Kidney epithelial cell (primary cell): ENCODE data around the gene KCNIP1. TPM values are rescaled to one million over a fixed set of nuclear protein-coding genes. Genes with fewer than 3 reads are reported as not detected.

Source experiments
- DNase-seq: peaks from one replicate; pipeline ENCODE4 v3.0.0-alpha.2; 2010; ENCODE audit warnings: low read depth
- H3K27me3 ChIP-seq: 2 replicates; pipeline ENCODE4 v1.6.0; 2011; ENCODE audit warnings: low read length; ENCODE audit not compliant: control insufficient read depth, insufficient read depth
- H3K36me3 ChIP-seq: 2 replicates; pipeline ENCODE4 v1.5.1; 2011; ENCODE audit warnings: low read length; ENCODE audit not compliant: control insufficient read depth, insufficient read depth
- H3K4me3 ChIP-seq: 2 replicates; pipeline ENCODE4 v1.5.1; 2011; ENCODE audit warnings: low read depth, mild to moderate bottlenecking, control low read depth, low read length
- total RNA-seq: library from RNA; depleted of rRNA; stranded (reverse); fragments of >200 nt; gene quantifications from 2 replicates; pipeline ENCODE4 v1.2.3, GENCODE V29; 2015
- TF ChIP-seq, protein P1 (sequence below): IDR thresholded peaks from 2 replicates; pipeline ENCODE4 v1.5.1; 2011; ENCODE audit warnings: mild to moderate bottlenecking, moderate library complexity, low read length, control low read depth, inconsistent platforms; ENCODE audit not compliant: insufficient read depth, poor library complexity, severe bottlenecking

KCNIP1 gene
- total RNA-seq, 1 donor from 2014 or later, result 3.4 TPM

DNA sequence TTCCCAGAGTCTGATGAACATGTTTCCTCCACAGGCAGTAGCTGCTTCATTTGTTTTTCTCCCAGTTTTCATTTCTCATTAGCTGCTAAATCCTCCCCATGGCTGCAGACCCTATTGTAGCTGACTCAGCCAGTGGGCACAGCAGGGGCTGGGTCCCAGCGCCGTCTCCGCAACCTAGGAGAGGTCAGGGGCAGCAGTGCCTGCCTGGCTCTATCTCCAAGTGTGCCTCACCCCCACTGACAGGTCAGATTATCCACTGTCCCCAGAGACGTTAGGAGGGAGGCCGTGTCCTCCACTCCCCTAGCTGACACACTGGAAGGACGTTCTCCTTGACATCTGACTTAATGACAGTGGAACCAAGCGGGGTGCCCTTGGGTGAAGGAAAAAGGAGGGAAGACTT, 31.1 kb downstream of the KCNIP1 start:
- Histone ChIP-seq H3K4me3 (no peak overlapping the region), H3K36me3 (no peaks in the 10 kb centered on the region), H3K27me3 (no peaks in the 10 kb centered on the region)
- DNase-seq, result no peak
- TF ChIP-seq, protein P1, sequence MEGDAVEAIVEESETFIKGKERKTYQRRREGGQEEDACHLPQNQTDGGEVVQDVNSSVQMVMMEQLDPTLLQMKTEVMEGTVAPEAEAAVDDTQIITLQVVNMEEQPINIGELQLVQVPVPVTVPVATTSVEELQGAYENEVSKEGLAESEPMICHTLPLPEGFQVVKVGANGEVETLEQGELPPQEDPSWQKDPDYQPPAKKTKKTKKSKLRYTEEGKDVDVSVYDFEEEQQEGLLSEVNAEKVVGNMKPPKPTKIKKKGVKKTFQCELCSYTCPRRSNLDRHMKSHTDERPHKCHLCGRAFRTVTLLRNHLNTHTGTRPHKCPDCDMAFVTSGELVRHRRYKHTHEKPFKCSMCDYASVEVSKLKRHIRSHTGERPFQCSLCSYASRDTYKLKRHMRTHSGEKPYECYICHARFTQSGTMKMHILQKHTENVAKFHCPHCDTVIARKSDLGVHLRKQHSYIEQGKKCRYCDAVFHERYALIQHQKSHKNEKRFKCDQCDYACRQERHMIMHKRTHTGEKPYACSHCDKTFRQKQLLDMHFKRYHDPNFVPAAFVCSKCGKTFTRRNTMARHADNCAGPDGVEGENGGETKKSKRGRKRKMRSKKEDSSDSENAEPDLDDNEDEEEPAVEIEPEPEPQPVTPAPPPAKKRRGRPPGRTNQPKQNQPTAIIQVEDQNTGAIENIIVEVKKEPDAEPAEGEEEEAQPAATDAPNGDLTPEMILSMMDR, result no peak

DNA sequence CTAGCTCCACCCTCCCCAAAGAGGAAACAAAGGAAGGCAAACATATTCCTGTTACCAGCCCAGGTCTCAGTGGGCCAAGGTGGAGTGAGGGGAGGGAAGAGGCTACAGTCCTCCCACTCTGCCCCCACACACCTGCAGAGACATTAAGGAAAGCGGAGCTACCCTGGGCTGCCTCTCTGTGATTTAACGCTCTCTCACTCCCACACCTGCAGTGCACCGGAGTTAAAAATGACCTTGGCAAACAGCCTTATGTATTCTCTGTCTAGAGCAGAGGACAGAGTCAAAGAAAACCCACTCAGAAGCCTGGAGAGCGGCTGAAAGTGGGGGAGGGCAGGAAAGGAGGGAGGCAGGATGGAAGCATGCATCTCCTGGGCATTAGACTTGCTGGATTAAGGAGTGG, 32.7 kb downstream of the KCNIP1 start:
- no peaks in the 10 kb centered on the region for H3K36me3 ChIP-seq
- H3K4me3 ChIP-seq, result no peak overlapping the region
- DNase-seq, result no peak
- TF ChIP-seq, protein P1, result no peak
- H3K27me3 ChIP-seq, result no peaks in the 10 kb centered on the region

DNA sequence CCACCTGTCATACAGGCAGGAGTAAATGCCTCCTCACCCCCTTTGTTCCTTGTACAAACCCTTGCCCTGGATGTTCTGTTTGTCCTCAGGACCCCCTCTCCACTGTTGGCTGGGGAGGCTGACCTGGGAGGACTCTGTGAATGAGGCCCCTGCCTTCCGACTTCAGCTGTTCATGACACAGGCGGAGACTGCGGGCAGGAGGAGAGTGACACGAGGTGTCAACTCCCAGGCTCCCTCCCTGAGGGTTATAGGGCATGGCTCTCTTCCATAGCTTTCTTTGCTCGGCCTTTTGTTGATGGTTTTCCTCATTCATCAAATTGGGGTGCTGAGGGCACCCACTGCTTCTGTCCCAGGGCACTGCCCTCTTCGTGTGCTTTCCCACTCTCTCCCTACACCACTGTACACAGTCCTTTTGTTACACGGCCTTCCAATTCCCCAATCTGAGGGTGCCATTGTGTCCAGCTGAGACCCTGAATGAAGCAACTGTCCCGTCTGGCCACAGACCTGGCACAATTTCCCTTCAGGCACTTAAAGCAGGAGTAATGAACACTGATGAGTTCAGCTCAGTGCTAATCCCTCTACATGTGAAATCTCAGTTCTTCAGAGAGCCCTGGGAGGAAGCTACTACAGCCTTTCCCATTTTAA, 33.8 kb downstream of the KCNIP1 start:
- Histone ChIP-seq H3K36me3 (no peaks in the 10 kb centered on the region), H3K27me3 (no peaks in the 10 kb centered on the region), H3K4me3 (no peak overlapping the region)
- DNase-seq, result no peak
- TF ChIP-seq, protein P1, result no peak

DNA sequence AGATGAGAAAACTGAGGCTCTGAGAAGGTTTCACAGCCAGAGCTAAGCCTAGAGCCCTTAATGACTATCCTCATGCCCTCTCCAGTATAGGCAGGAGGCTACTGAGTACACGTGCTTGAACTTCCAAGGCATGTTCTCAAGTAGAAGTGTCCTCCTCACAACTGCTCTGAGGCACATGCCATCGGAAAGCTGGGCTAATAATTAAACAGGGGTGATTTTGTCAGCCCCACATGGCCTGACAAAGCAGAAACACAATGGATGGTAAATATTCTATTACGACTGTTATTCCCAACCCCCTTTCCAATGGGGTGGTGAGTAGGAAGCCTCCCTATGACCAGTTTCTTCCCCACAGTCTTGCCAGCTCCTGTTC, 34.3 kb downstream of the KCNIP1 start:
- TF ChIP-seq, protein P1, result no peak
- H3K36me3 ChIP-seq, result no peaks in the 10 kb centered on the region
- no peak for DNase-seq
- no peaks in the 10 kb centered on the region for H3K27me3 ChIP-seq
- H3K4me3 ChIP-seq, result no peak overlapping the region

DNA sequence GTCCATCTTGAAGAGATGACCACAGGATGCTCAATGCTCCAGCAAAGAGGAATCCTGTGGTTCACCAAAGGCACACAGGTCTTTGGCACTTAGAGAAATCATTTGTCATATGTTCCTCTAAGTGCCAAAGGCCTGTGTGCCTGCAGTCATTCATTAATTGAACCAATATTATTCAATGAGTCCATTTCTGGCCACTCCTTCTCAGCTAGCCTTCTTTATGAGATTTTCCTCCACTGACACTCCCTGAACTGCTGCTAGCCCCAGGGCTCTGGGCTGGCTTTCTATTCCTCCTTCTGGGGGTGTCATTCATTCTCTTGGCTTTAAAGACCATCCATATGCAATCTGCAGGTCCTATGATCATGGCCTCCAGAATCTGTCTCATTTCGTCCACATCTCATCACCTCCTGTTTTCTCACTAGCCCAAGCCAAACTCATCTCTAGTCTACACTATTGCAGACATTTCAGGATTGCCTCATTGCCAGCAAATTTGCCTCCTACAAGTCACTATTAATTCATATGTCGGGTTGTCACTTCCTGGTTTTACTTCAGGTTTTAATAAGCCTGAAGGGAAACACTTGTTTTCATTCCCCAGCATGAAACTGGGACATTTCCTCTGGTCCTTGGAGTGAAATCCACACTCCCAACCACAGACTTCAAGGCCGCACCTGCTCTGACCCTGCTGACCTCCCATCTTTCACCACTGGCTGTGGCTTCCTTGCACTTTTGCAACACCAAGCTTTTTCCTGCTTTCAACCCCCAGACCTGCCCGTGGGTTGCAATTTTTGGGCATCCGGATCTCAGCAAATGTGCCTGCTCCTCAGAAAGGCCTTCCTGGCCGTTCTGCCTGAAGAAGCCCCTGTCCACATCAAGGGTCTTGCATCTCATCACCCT, 35.1 kb downstream of the KCNIP1 start:
- Histone ChIP-seq H3K4me3 (no peak overlapping the region), H3K36me3 (no peaks in the 10 kb centered on the region), H3K27me3 (no peaks in the 10 kb centered on the region)
- TF ChIP-seq, protein P1, result no peak
- no peak for DNase-seq

DNA sequence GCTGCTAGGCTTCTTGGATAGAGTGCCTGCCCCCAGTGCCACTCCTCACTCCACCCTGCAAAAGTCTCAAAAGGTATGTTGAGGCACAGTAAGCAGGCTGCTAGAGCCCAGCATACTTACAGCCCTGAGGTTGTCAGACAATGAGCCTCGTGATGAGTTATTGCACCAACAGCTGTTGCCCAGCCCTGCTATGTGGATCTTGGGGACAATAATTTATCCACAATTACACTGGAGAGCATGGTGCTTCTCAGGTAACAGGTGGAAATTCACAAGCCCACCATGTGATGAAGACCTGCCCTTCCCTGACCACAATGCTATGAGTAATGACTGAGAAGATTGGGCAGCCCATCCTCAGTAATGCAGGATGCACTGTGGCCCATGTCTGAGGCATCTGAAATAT, 36.5 kb downstream of the KCNIP1 start:
- H3K27me3 ChIP-seq, result no peaks in the 10 kb centered on the region
- no peak for DNase-seq
- no peaks in the 10 kb centered on the region for H3K36me3 ChIP-seq
- H3K4me3 ChIP-seq, result no peak overlapping the region
- TF ChIP-seq, protein P1, result no peak
